HepG2 (cell line): ENCODE measurements around the gene CSNK1D. TPM values are rescaled to one million over a fixed set of nuclear protein-coding genes. Genes with fewer than 3 reads are reported as not detected.
A peak's percentile ranks its signal among the peaks of the same experiment; 100 is the strongest.

Source experiments
- BCLAF1 ChIP-seq: fragments of 450-650 bp; IDR thresholded peaks from 2 replicates; pipeline ENCODE4 v1.6.1; 2017; ENCODE audit warnings: mild to moderate bottlenecking
- ETS1 ChIP-seq: sonication (generic); formaldehyde crosslinking; IDR thresholded peaks from 2 replicates; pipeline ENCODE4 v1.4.0; 2020; ENCODE audit warnings: missing genetic modification reagents
- FOXC1 ChIP-seq: sonication (generic); formaldehyde crosslinking; IDR thresholded peaks from 2 replicates; pipeline ENCODE4 v1.8.0; 2022; ENCODE audit warnings: mild to moderate bottlenecking, missing genetic modification reagents, borderline replicate concordance
- HINFP ChIP-seq: sonication (generic); formaldehyde crosslinking; IDR thresholded peaks from 2 replicates; pipeline ENCODE4 v1.4.0; 2020; ENCODE audit warnings: low read depth, mild to moderate bottlenecking, missing genetic modification reagents
- HNF1A ChIP-seq, 2 experiments: sonication (generic) in 1 of 2; formaldehyde crosslinking in 1 of 2; IDR thresholded peaks; 2 replicates each; pipeline versions ENCODE4 v1.4.0 to v1.6.1; 2016 to 2020; ENCODE audit warnings: borderline replicate concordance in 1 of 2, low read depth in 1 of 2, mild to moderate bottlenecking in 1 of 2, missing genetic modification reagents in 1 of 2
- HNF4G ChIP-seq, 2 experiments: sonication (generic) in 1 of 2; formaldehyde crosslinking in 1 of 2; IDR thresholded peaks; 2 replicates each; pipeline versions ENCODE4 v1.4.0 to v1.6.1; 2011 to 2020; ENCODE audit warnings: borderline replicate concordance in 2 of 2, low read depth in 2 of 2, mild to moderate bottlenecking in 2 of 2, low read length in 1 of 2, missing genetic modification reagents in 1 of 2, moderate library complexity in 1 of 2
- NAIF1 ChIP-seq: sonication (generic); formaldehyde crosslinking; IDR thresholded peaks from 2 replicates; pipeline ENCODE4 v1.5.0; 2020; ENCODE audit warnings: mild to moderate bottlenecking, missing genetic modification reagents, borderline replicate concordance
- ZNF432 ChIP-seq: sonication (generic); formaldehyde crosslinking; IDR thresholded peaks from 2 replicates; pipeline ENCODE4 v1.5.0; 2020; ENCODE audit warnings: missing genetic modification reagents, mild to moderate bottlenecking, borderline replicate concordance
- ZNF574 ChIP-seq: sonication (generic); formaldehyde crosslinking; IDR thresholded peaks from 2 replicates; pipeline ENCODE4 v1.4.0; 2020; ENCODE audit warnings: missing genetic modification reagents
- ZNF704 ChIP-seq: sonication (generic); formaldehyde crosslinking; IDR thresholded peaks from 2 replicates; pipeline ENCODE4 v1.8.1; 2023; ENCODE audit warnings: mild to moderate bottlenecking, inconsistent platforms, moderate library complexity, missing genetic modification reagents, borderline replicate concordance
- polyA plus RNA-seq, 8 experiments: library from polyadenylated mRNA; depleted of rRNA in 3 of 8; stranded (reverse) in 7 of 8; unstranded in 1 of 8; fragments of >200 nt; fragmentation: Illumina TruSeq in 4 of 8; extraction: Trizol in 4 of 8; gene quantifications; 2 replicates each; pipeline versions ENCODE4 v1.2.1 to v1.2.3, GENCODE V29; 2011 to 2016; ENCODE audit warnings: low read depth in 4 of 8, missing spikeins in 1 of 8, mixed read lengths in 1 of 8; ENCODE audit not compliant: insufficient read depth in 1 of 8
- total RNA-seq, 5 experiments: library from RNA; depleted of rRNA; stranded (reverse); fragments of >200 nt; fragmentation: Illumina TruSeq; extraction: Trizol; gene quantifications; 2 replicates each; pipeline ENCODE4 v1.2.3, GENCODE V29; 2016; ENCODE audit warnings: low read depth in 1 of 5

The CSNK1D gene
- total and polyA plus RNA-seq, 2 of the 13 experiments (the other 11 are each of a cell fraction or from before 2014, with no cell fraction given): 31.5 to 128 TPM

GRCh38 chr17:82302991-82303943 is 29.8 kb upstream of the CSNK1D start (continued):
- peak; percentile 75 for TF ChIP-seq HNF4G (IDR thresholded peaks at IDR 0.05; ENCODE audit: borderline replicate concordance, low read depth, low read length)
- TF ChIP-seq HNF4G (CRISPR knock-in tag; IDR thresholded peaks at IDR 0.05; ENCODE audit: borderline replicate concordance, low read depth): peak; percentile 88
- TF ChIP-seq ZNF574 (CRISPR knock-in tag): peak; percentile 60
- TF ChIP-seq ETS1 (CRISPR knock-in tag): no peak
- no peak for TF ChIP-seq HNF1A (IDR thresholded peaks at IDR 0.05; ENCODE audit: low read depth)
- no peak for TF ChIP-seq HNF1A (CRISPR knock-in tag; IDR thresholded peaks at IDR 0.05; ENCODE audit: borderline replicate concordance)
- no peak for TF ChIP-seq FOXC1 (CRISPR knock-in tag)
- TF ChIP-seq ZNF704 (CRISPR knock-in tag): no peak
- no peak for TF ChIP-seq BCLAF1
- TF ChIP-seq ZNF432 (CRISPR knock-in tag): no peak
- TF ChIP-seq NAIF1 (CRISPR knock-in tag): no peak
- TF ChIP-seq HINFP (CRISPR knock-in tag): no peak
